ENCODE data around the gene PVR.
"Not testable (repeated sequence)": the region's sequence is repeated elsewhere in the genome, so short reads cannot be mapped to it uniquely, and the experiment has no call there.

Gene PVR

GRCh38 chr19:44618640-44619357, 24.9 kb upstream of the PVR start:
- no peak for DNase-seq (ENCODE audit: low spot score)

- no peak for DNase-seq (ENCODE audit: low spot score)
Observed at GRCh38 chr19:44620667-44621066, 23.0 kb upstream of the PVR start.

- no peak for DNase-seq (ENCODE audit: low spot score)
Observed at GRCh38 chr19:44621367-44621766, 22.3 kb upstream of the PVR start.

- DNase-seq (ENCODE audit: low spot score): no peak
Observed at GRCh38 chr19:44623080-44623479, 20.6 kb upstream of the PVR start.

- DNase-seq (ENCODE audit: low spot score): no peak
Observed at GRCh38 chr19:44623626-44624025, 20.1 kb upstream of the PVR start.

- DNase-seq (ENCODE audit: low spot score): no peak
Observed at GRCh38 chr19:44624840-44625354, 18.8 kb upstream of the PVR start.

GRCh38 chr19:44625637-44626036, 18.1 kb upstream of the PVR start:
- DNase-seq (ENCODE audit: low spot score): not testable (repeated sequence)

- peak; percentile 85 for DNase-seq (ENCODE audit: low spot score)
Observed at GRCh38 chr19:44626048-44626624, 17.6 kb upstream of the PVR start.

GRCh38 chr19:44627631-44628030, 16.1 kb upstream of the PVR start:
- no peak for DNase-seq (ENCODE audit: low spot score)

- no peak for DNase-seq (ENCODE audit: low spot score)
Observed at GRCh38 chr19:44628793-44629192, 14.9 kb upstream of the PVR start.

- not testable (repeated sequence) for DNase-seq (ENCODE audit: low spot score)
Observed at GRCh38 chr19:44631611-44632010, 12.1 kb upstream of the PVR start.

GRCh38 chr19:44634058-44634457, 9.7 kb upstream of the PVR start:
- not testable (repeated sequence) for DNase-seq (ENCODE audit: low spot score)

- DNase-seq (ENCODE audit: low spot score): no peak
Observed at GRCh38 chr19:44634785-44635184, 8.9 kb upstream of the PVR start.

- no peak for DNase-seq (ENCODE audit: low spot score)
Observed at GRCh38 chr19:44635581-44636438, 7.9 kb upstream of the PVR start.

GRCh38 chr19:44636439-44637389, 7.0 kb upstream of the PVR start:
- DNase-seq (ENCODE audit: low spot score): no peak

GRCh38 chr19:44637390-44637764, 6.3 kb upstream of the PVR start:
- no peak for DNase-seq (ENCODE audit: low spot score)

GRCh38 chr19:44640518-44640917, 3.2 kb upstream of the PVR start:
- peak; percentile 35 for DNase-seq (ENCODE audit: low spot score)

- DNase-seq (ENCODE audit: low spot score): no peak
Observed at GRCh38 chr19:44641501-44642265, 2.0 kb upstream of the PVR start.

GRCh38 chr19:44642377-44642776, 1.3 kb upstream of the PVR start:
- no peak for DNase-seq (ENCODE audit: low spot score)

GRCh38 chr19:44644402-44645016, 799 bp downstream of the PVR start:
- peak; percentile 48 for DNase-seq (ENCODE audit: low spot score)

Measured in AG08396 (cell line).